ENCODE results near the gene ZNF366.

ZNF366 gene

GRCh38 chr5:72501488-72501887 lies 5.7 kb downstream of the ZNF366 start:
- no peak overlapping the region for H3K27ac ChIP-seq
- ChIA-PET POLR2A (ENCODE audit: low non-redundant PET) (no interaction called here), CTCF (no interaction called here)
- TF ChIP-seq CTCF (conservative IDR thresholded peaks at IDR 0.05; ENCODE audit: low read depth) = no peak
- DNase-seq (ENCODE audit: low spot score) = no peak

GRCh38 chr5:72499730-72500129 lies 7.5 kb downstream of the ZNF366 start:
- CTCF ChIA-PET = interaction anchor here (0.6 kb wide), 1 partner anchor 11 kb away, joined by 8 read pairs; no protein-coding TSS in a partner anchor
- POLR2A ChIA-PET (ENCODE audit: low non-redundant PET) = no interaction called here
- no peak for TF ChIP-seq CTCF (conservative IDR thresholded peaks at IDR 0.05; ENCODE audit: low read depth)
- no peak for DNase-seq (ENCODE audit: low spot score)
- H3K27ac ChIP-seq = no peak overlapping the region

- ChIA-PET CTCF (no interaction called here), POLR2A (ENCODE audit: low non-redundant PET) (no interaction called here)
- no peak for DNase-seq (ENCODE audit: low spot score)
- no peak for TF ChIP-seq CTCF (conservative IDR thresholded peaks at IDR 0.05; ENCODE audit: low read depth)
- H3K27ac ChIP-seq = no peak overlapping the region
These were observed 8.1 kb downstream of the ZNF366 start for GRCh38 chr5:72499090-72499489.

GRCh38 chr5:72498284-72498683 lies 8.9 kb downstream of the ZNF366 start:
- CTCF ChIA-PET = no interaction called here
- no peak for DNase-seq (ENCODE audit: low spot score)
- TF ChIP-seq CTCF (conservative IDR thresholded peaks at IDR 0.05; ENCODE audit: low read depth) = no peak
- POLR2A ChIA-PET (ENCODE audit: low non-redundant PET) = no interaction called here
- H3K27ac ChIP-seq = no peak overlapping the region

GRCh38 chr5:72497823-72498222 lies 9.4 kb downstream of the ZNF366 start:
- no peak for TF ChIP-seq CTCF (conservative IDR thresholded peaks at IDR 0.05; ENCODE audit: low read depth)
- no peak overlapping the region for H3K27ac ChIP-seq
- ChIA-PET POLR2A (ENCODE audit: low non-redundant PET) (no interaction called here), CTCF (no interaction called here)
- DNase-seq (ENCODE audit: low spot score) = no peak

- TF ChIP-seq CTCF (conservative IDR thresholded peaks at IDR 0.05; ENCODE audit: low read depth) = no peak
- no peak overlapping the region for H3K27ac ChIP-seq
- POLR2A ChIA-PET (ENCODE audit: low non-redundant PET) = no interaction called here
- CTCF ChIA-PET = no interaction called here
- no peak for DNase-seq (ENCODE audit: low spot score)
These were observed 11.8 kb downstream of the ZNF366 start for GRCh38 chr5:72495410-72495809.

- TF ChIP-seq CTCF (conservative IDR thresholded peaks at IDR 0.05; ENCODE audit: low read depth) = no peak
- ChIA-PET CTCF (interaction anchor here (0.6 kb wide), 1 partner anchor 881 kb away, joined by 3 read pairs; no protein-coding TSS in a partner anchor), POLR2A (ENCODE audit: low non-redundant PET) (no interaction called here)
- no peak overlapping the region for H3K27ac ChIP-seq
- DNase-seq (ENCODE audit: low spot score) = no peak
These were observed 12.5 kb downstream of the ZNF366 start for GRCh38 chr5:72494623-72495124.

All from RWPE1 (cell line).